NCI-H1105 treated with DMSO at 0.1 percent for 48 hours (cell line): ENCODE measurements around the gene USB1.

Experiments used
- DNase-seq: peaks from one replicate; lab custom pipeline; 2025; lab: John Stamatoyannopoulos, UW

USB1 gene

DNA sequence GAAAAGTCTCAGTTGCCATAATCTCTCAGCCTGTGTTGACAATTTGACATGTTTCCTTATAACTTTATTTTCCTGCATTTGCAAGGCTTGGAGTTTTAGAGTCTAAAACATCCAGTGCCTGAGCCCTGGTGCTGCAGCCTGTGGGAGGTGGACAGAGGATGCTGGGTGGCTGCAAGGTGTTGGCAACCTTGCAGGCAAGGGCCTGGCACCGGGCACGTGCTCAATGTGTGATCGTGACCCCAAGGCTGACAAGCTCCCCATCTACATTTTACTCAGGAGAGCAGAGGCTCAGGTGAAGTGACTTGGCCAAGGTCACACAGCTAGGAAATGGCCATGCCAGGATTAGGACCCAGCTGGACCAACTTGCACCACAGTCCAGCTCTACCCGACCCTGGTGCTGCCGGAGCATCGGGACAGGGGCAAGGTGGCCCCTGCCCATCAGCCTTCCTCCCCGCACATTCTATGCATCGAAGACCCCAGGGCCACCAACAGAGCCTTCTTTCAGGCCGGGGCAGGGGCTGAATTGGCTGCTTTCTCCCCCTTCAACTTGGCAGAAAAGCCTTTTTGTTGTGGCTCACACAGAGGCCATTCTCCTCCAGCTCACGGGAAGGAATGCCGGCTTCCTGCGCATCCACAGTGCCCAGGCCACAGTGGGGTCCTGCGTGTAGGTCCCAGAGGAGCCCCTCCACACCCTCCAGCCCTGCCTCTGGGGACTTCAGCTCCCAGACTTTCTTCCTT is 47.5 kb downstream of the USB1 start:
- no peak for DNase-seq

DNA sequence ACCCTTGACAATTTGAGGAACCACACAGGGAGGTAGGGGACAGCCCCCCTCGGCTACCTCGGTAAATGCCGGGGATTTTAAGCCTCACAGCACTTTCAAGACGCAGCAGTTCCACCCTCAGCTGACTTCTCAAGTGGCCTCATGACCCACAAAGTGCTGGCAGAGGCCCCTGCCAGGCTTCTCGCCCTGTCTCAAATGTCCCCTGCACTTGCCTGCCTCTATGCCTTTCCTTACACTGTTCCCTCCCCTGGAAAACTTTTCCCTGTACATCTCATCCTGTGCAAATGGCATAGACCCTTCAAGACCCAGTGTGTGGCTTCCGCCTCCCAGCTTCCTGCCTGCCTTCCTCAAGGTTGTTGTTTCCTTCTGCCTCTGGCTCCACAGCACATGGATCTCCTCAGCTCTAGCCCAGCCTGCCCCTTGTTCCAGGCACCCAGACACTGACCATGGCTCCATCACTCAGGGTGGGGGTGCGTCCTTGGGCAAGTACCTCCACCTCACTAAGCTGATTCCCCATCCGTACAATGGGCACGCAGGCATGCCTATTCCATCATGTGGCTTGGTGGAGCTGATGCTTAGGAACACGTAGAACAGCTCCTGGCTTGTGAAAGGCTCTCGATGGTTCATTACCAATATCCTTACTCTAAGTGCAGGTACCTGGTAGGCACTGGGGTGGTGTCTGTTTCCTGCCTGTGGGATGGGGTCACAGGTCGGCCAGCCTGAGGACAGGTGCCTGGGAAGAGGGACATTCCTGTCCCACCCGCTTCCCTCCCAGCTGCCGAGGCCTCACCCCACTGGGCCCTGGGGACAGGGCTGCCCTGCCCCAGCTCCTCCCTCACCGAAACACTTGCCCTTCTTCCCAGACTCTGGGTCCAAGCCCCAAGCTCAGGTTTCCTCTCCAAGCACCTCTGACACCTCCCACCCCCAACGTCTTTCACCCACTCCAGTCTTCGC is 48.3 kb downstream of the USB1 start:
- no peak for DNase-seq

- no peak for DNase-seq
Observed at GRCh38 chr16:58051296-58051695, 50.1 kb downstream of the USB1 start.

DNA sequence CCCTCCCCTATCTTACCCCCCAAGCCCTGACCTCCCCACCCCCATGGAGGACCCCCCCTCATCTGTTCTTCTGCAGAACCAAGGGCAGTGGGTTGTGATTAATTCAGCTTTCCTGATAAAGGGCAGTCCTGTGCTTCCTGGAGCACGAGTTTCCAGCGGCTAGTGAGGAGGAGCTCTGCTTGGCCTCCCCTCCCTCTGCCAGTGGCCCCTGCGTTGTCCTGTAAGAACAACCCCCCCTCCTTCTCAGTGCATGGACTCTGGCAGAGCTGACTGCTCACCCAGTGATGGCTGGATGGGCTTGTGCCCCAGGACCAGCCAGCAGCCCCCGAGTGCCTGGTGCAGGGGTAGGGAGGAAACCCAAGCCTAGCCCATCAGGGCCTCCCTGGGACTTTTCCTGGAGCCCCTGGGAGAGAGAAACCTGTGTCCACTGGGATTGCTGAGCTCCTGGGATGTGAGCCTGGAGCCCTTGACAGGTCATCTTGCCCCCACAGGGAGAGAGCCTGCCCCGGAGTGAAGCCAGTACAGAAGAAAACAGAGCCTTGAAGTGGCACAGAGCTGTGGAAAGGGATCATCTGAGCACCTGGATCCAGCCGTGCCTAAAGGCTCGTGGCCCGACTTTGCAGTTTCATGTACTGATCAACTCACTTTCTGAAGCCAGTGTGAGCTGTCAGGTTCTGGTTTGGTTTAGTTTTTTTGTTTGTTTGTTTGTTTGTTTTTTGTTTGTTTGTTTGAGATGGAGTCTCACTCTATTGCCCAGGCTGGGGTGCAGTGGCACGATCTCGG is 50.8 kb downstream of the USB1 start:
- DNase-seq: no peak

DNA sequence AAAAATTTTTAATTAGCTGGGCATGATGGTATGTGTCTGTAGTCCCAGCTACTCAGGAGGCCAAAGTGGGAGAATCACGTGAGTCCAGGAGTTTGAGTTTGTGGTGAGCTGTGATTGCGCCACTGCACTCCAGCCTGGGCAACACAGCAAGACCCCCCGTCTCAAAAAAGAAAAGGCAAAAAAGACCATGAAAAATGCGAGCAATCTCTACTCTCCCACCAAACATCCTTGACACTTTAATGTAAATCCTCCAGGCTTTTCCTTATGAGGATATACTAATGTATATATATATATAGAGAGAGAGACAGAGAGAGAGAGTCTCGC is 52.4 kb downstream of the USB1 start:
- DNase-seq: no peak

DNA sequence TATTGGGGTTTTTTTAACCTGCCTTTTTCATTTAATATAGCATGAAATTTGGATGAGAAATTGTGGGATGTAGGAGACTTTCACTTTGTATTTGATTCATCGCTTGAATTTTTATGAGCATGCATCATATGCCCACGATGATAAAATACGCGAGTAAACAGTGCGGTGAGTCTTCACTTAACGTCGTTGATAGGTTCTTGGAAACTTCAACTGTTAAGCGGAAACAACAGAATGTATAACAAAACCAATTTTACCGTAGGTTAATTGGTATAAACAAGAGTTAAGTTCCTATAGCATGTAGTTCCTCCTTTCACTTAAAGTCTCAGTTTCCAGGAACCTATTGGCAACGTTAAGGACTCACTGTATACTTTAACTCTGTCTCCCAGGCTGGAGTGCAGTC is 53.1 kb downstream of the USB1 start:
- DNase-seq: no peak

GRCh38 chr16:58056580-58056979 is 55.4 kb downstream of the USB1 start:
- no peak for DNase-seq

- no peak for DNase-seq
Observed at GRCh38 chr16:58057121-58057520, 55.9 kb downstream of the USB1 start.

GRCh38 chr16:58057784-58058183 is 56.6 kb downstream of the USB1 start:
- no peak for DNase-seq

DNA sequence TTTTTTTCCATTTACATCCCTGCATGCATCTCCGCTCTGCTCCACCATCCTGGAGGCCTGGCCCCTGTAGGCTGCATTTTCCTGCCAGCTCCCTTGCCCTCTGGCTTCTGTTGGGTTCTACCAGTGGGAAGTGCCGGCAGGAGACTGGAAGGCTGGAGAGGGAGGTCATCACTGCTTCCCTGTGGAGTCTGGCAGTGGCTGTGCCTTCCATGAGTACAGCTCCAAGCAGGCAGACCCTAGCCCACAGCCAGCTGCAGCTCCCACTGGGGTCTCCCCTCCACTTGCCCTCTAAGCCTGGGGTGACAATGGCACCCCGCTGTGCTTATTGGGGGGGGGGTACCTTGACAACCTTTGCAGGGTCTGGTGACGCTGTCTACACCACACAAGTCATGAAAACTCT is 61.6 kb downstream of the USB1 start:
- DNase-seq: no peak

GRCh38 chr16:58063377-58064076 is 62.3 kb downstream of the USB1 start:
- no peak for DNase-seq

DNA sequence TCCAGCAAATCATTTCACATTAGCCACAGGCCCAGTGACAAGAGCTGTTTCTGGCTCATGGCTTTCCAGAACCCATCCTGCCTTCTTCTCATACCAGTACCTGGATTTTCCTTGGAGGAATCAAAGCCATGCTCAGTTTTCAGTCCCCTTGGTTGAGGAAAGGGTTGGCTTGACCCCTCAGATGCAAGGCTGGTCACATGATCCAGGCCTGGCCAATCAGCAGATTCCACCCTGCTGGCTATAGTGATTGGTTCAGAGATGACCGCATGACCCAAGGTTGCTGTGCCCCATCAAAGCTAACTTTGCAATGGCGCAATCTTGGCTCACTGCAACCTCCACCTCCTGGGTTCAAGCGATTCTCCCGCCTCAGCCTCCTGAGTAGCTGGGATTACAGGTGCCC is 69.4 kb downstream of the USB1 start:
- no peak for DNase-seq
